ENCODE measurements around the gene SNX32. TPM values are rescaled to one million over a fixed set of nuclear protein-coding genes. Genes with fewer than 3 reads are reported as not detected.

The SNX32 gene
- total and polyA plus RNA-seq, 9 of the 15 experiments (the other 6 are each of a cell fraction or from before 2014, with no cell fraction given): 0.03 TPM; not detected in 7

GRCh38 chr11:65833297-65834030 is at the start of gene SNX32 (continued):
- TF ChIP-seq SRSF7 (optimal IDR thresholded peaks at IDR 0.05; ENCODE audit: low read depth, low read length) (no peak), ZNF655 (CRISPR knock-in tag; IDR thresholded peaks at IDR 0.05) (no peak)

DNA sequence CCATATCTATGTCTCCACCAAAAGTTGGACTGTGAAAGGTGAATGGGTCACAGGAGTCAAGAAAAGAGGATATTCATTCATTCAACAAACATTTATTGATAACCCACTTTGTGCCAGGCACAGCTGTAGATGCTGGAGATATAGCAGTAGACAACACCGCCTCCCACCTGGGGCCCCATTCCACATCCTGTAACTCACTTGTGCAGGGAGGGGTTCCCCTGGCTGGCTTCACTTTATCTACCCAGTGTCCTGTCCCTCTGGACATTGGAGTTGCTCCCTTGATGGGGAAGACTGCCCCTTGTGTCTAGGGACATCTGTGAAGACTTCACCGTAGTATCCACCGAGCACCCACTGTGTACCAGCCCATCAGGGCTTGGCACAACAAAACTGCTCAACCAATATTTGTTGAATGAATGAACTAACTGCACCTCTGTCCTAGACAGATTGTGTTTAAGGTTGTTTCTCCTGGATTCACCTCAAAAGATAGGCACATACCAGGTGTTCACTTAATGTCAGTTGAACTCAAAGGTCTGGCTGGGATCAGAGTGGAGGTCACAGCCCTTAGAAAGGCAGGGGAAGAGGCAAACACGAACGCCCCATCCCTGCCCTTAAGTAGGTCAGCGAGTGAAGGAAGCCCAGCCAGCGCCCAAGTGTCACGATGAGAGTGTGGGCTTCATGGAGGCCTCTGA is 48.3 kb upstream of the SNX32 start:
- H3K4me1 ChIP-seq (replicated peaks in 1 of 2; ENCODE audit: control insufficient read depth in 2 of 2, insufficient read depth in 2 of 2, low read length in 2 of 2): peaks cover 0 to 42% of the 10 kb centered on the region in 2 experiments; a peak in 2 of 5 replicates
- no peak for TF ChIP-seq TSHZ1 (CRISPR knock-in tag; IDR thresholded peaks at IDR 0.05)
- TF ChIP-seq TSC22D4 (tag; IDR thresholded peaks at IDR 0.05): no peak
- no peak for TF ChIP-seq ATF4 (CRISPR knock-in tag; IDR thresholded peaks at IDR 0.05)
- no peak for TF ChIP-seq ZC3H8 (IDR thresholded peaks at IDR 0.05)
- TF ChIP-seq ZC3H11A (IDR thresholded peaks at IDR 0.05; ENCODE audit: low read depth, low read length): no peak
- TF ChIP-seq CBX8 (IDR thresholded peaks at IDR 0.05; ENCODE audit: borderline replicate concordance, extremely low read depth, low read depth, low read length, poor library complexity, severe bottlenecking): no peak
- 31% methylated on average over 8 of the region's 8 CpGs for WGBS (ENCODE audit: insufficient coverage, low coverage, missing lambda C conversion rate)
- H3K9ac ChIP-seq (ENCODE audit: insufficient read depth in 1 of 2, low read depth in 2 of 2, low read length in 2 of 2): no peak overlapping the region
- peaks cover 9% of the 10 kb centered on the region; the same call in 1 of the 2 replicates for H4K20me1 ChIP-seq (replicated peaks; ENCODE audit: control insufficient read depth, insufficient read depth, low read length)
- FAIRE-seq (no peak), DNase-seq (ENCODE audit: extremely low read depth in 1 of 4, low spot score in 3 of 4) (no peak), ATAC-seq (no peak)
- BruUV-seq (replicated peaks): no TSS peak
- in situ Hi-C loops (cut with MboI): no loop called here
- no peak overlapping the region for H2AFZ ChIP-seq (ENCODE audit: low read depth, low read length)
- POLR2A ChIA-PET: interaction anchor here (0.6 to 1.3 kb wide), 2 partner anchors 11 to 115 kb away, joined by 3 to 6 read pairs; no protein-coding TSS in a partner anchor
- H3K27me3 ChIP-seq (ENCODE audit: control insufficient read depth in 2 of 2, insufficient read depth in 2 of 2, low read length in 2 of 2): peaks cover 10 to 24% of the 10 kb centered on the region in 2 experiments; a peak in 4 of 5 replicates
- no peaks in the 10 kb centered on the region for H3K9me1 ChIP-seq (ENCODE audit: control insufficient read depth, insufficient read depth, low read length)
- peaks cover 1% of the 10 kb centered on the region; the same call in 2 of the 3 replicates for H3K79me2 ChIP-seq (ENCODE audit: control insufficient read depth, insufficient read depth, low read length)
- no peak overlapping the region for H3K4me2 ChIP-seq (ENCODE audit: insufficient read depth, low read length)
- H3K9me3 ChIP-seq (replicated peaks; ENCODE audit: control insufficient read depth, insufficient read depth, low read depth, low read length): no peaks in the 10 kb centered on the region
- no peaks in the 10 kb centered on the region for H3K36me3 ChIP-seq (ENCODE audit: control insufficient read depth, insufficient read depth, low read length)
- CTCF ChIA-PET (ENCODE audit: low intra/inter-chr PET ratio): no interaction called here
- no peak overlapping the region for H3K27ac ChIP-seq (ENCODE audit: extremely low read depth, low read depth, low read length)
- intact Hi-C loops (cut with micrococcal nuclease): loop anchor here (10.0 kb wide), 1 partner anchor 199 kb away; no protein-coding TSS in a partner anchor
- H3K4me3 ChIP-seq: no peak overlapping the region
